ENCODE data around the gene MDK.

MDK gene

GRCh38 chr11:46373787-46374740 lies 7.4 kb upstream of the MDK start:
- DNase-seq (ENCODE audit: low spot score) = no peak
- TF ChIP-seq, protein P1, sequence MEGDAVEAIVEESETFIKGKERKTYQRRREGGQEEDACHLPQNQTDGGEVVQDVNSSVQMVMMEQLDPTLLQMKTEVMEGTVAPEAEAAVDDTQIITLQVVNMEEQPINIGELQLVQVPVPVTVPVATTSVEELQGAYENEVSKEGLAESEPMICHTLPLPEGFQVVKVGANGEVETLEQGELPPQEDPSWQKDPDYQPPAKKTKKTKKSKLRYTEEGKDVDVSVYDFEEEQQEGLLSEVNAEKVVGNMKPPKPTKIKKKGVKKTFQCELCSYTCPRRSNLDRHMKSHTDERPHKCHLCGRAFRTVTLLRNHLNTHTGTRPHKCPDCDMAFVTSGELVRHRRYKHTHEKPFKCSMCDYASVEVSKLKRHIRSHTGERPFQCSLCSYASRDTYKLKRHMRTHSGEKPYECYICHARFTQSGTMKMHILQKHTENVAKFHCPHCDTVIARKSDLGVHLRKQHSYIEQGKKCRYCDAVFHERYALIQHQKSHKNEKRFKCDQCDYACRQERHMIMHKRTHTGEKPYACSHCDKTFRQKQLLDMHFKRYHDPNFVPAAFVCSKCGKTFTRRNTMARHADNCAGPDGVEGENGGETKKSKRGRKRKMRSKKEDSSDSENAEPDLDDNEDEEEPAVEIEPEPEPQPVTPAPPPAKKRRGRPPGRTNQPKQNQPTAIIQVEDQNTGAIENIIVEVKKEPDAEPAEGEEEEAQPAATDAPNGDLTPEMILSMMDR (IDR thresholded peaks at IDR 0.05) = no peak
- Histone ChIP-seq H3K4me3 (no peak overlapping the region), H3K27ac (no peak overlapping the region)

DNA sequence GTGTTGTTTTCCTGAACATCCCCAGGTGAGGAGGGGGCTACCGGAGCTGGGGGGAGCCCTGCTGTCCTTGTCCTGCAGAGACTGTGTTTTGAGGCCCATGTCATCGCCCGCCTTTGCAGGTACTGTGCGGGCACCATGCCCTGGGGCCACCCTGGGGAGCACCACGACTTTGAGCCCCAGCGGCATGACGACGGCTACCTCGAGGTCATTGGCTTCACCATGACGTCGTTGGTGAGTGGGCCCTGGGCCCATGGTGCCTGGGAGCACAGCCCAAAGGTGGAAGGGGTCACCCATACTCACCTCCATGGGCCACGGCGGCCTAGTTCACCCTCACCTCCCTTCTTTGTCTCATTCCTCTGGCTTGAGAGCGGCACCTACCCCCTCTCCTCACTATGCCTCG lies 6.7 kb upstream of the MDK start:
- DNase-seq (ENCODE audit: low spot score) = no peak
- Histone ChIP-seq H3K4me3 (no peak overlapping the region), H3K27ac (no peak overlapping the region)
- TF ChIP-seq, protein P1 (IDR thresholded peaks at IDR 0.05) = no peak

DNA sequence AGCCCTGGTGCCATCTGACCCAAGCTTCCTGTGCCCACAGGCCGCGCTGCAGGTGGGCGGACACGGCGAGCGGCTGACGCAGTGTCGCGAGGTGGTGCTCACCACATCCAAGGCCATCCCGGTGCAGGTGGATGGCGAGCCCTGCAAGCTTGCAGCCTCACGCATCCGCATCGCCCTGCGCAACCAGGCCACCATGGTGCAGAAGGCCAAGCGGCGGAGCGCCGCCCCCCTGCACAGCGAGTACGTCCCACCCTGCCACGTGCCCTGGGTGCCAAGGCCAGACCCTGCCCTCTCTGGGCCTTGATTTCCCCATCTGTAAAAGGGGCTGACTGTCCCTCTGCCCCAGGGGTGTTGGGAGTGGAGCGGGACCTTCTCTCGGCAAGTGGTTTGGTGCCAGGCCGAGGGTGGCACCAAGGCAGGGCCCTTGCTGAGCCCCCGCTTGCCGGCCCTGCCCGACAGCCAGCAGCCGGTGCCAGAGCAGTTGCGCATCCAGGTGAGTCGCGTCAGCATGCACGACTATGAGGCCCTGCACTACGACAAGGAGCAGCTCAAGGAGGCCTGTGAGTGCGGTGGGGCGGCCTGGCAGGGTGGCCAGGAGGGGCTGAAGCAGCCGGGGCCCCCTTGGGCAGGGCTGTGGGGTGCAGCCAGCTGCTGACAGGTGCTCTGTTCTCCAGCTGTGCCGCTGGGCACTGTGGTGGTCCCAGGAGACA lies 5.9 kb upstream of the MDK start:
- no peak for DNase-seq (ENCODE audit: low spot score)
- no peak overlapping the region for H3K27ac ChIP-seq
- H3K4me3 ChIP-seq = no peak overlapping the region
- TF ChIP-seq, protein P1 (IDR thresholded peaks at IDR 0.05) = no peak

DNA sequence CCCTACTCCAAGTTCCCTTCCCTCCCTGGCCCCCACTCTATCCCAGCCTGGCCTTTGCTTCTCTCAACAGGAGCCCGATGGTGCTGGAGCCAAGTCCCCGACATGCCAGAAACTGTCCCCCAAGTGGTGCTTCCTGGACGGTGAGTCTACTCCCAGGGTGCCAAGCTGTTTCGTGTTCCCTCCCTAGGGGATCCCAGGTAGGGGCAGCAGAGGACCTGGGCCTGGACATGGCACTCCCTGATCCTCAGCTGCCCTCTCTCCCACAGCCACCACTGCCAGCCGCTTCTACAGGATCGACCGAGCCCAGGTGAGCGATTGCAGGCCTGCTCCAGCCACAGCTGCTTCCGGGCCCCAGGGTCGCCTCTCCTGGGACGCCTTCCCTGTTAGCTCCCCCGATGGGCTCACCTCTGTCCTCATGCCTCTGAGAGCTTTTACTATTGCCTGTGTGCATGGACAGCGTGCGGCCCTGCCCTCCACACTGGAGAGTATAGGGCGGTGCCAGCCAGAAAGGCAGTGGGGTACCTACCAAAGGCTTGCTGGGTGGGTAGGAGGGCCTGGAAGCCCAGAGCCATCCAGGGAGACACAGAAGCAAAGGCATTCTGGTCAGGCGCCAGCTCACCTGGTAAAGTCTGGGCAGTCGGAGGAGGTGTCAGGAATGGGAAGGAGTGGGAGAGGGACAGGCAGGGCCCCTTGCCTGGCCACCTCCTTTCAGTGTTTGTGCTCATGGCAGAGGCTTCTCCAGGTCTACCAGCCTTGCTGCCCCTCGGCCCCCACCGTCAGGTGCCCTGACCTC lies 5.0 kb upstream of the MDK start:
- no peak for DNase-seq (ENCODE audit: low spot score)
- Histone ChIP-seq H3K27ac (no peak overlapping the region), H3K4me3 (no peak overlapping the region)
- TF ChIP-seq, protein P1 (IDR thresholded peaks at IDR 0.05) = no peak

- TF ChIP-seq, protein P1 (IDR thresholded peaks at IDR 0.05) = no peak
- H3K27ac ChIP-seq = no peak overlapping the region
- DNase-seq (ENCODE audit: low spot score) = no peak
- no peak overlapping the region for H3K4me3 ChIP-seq
Measured at GRCh38 chr11:46377290-46377689, 4.2 kb upstream of the MDK start.

GRCh38 chr11:46377831-46378230 lies 3.6 kb upstream of the MDK start:
- DNase-seq (ENCODE audit: low spot score) = no peak
- Histone ChIP-seq H3K27ac (no peak overlapping the region), H3K4me3 (no peak overlapping the region)
- TF ChIP-seq, protein P1 (IDR thresholded peaks at IDR 0.05) = no peak
